ENCODE results near the gene NT5C2. TPM values are rescaled to one million over a fixed set of nuclear protein-coding genes. Genes with fewer than 3 reads are reported as not detected.

The NT5C2 gene
- total and polyA plus RNA-seq, 2 of the 8 experiments (the other 6 are each of a cell fraction or from before 2014, with no cell fraction given): 35.2 to 106 TPM

- FAIRE-seq (no peak), DNase-seq (ENCODE audit: low read depth in 1 of 2, low spot score in 2 of 2) (no peak)
- peaks cover 0 to 5% (median 0%) of the 10 kb centered on the region in 4 experiments; a peak in 1 of 7 replicates for H3K4me1 ChIP-seq (replicated peaks in 1 of 4; ENCODE audit: control insufficient read depth in 3 of 4, insufficient read depth in 4 of 4, low read length in 3 of 4)
- no peaks in the 10 kb centered on the region for H3K79me1 ChIP-seq (ENCODE audit: low read depth, low read length)
- H3K4ac ChIP-seq (replicated peaks; ENCODE audit: insufficient read length, low read depth, low read length): no peak overlapping the region
- 86% methylated on average over 4 of the region's 4 CpGs; no CpG with 5 or more reads in 1 of the 2 experiments for WGBS, 2 experiments (ENCODE audit: extremely low coverage in 1 of 2, insufficient coverage in 1 of 2, insufficient read length in 1 of 2, insufficient replicate concordance in 2 of 2, low coverage in 1 of 2, low lambda C conversion rate in 2 of 2, missing lambda C conversion rate in 1 of 2)
- H2BK12ac ChIP-seq (ENCODE audit: low read depth, low read length): no peak overlapping the region
- H3K27ac ChIP-seq (ENCODE audit: low read depth, low read length): no peak overlapping the region
- no peaks in the 10 kb centered on the region for H3K23me2 ChIP-seq (ENCODE audit: low read depth, low read length)
- no peak overlapping the region for H2BK5ac ChIP-seq (ENCODE audit: low read depth, low read length)
- H3K4me2 ChIP-seq (ENCODE audit: insufficient read depth in 1 of 2, low read depth in 2 of 2, low read length in 2 of 2): no peak overlapping the region
- H3K14ac ChIP-seq (ENCODE audit: insufficient read length): no peak overlapping the region
- no peak overlapping the region for H3K9ac ChIP-seq (replicated peaks in 1 of 4; ENCODE audit: extremely low read depth in 1 of 4, low read depth in 3 of 4, low read length in 3 of 4)
- H2AK5ac ChIP-seq (ENCODE audit: low read depth, low read length): no peak overlapping the region
- H3K4me3 ChIP-seq (ENCODE audit: extremely low read depth in 1 of 4, insufficient read depth in 2 of 4, low read depth in 3 of 4, low read length in 4 of 4): no peak overlapping the region
- no peaks in the 10 kb centered on the region for H3K9me3 ChIP-seq (ENCODE audit: insufficient read depth in 2 of 2, low read depth in 1 of 2, low read length in 1 of 2)
- ChIA-PET POLR2A (ENCODE audit: partially characterized antibody) (no interaction called here), CTCF (ENCODE audit: partially characterized antibody) (interaction anchor here (0.6 to 3.1 kb wide), 4 partner anchors 14 to 132 kb away, joined by 3 to 14 read pairs (median 7); no protein-coding TSS in a partner anchor)
- no peak overlapping the region for H2BK120ac ChIP-seq (replicated peaks; ENCODE audit: low read depth, low read length)
- no peak overlapping the region for H3K18ac ChIP-seq (ENCODE audit: extremely low read depth, low read length)
- H4K20me1 ChIP-seq (replicated peaks in 1 of 2; ENCODE audit: control insufficient read depth in 1 of 2, insufficient read depth in 2 of 2, low read length in 2 of 2): no peaks in the 10 kb centered on the region
- no peak overlapping the region for H2AFZ ChIP-seq (ENCODE audit: low read length)
- no peak overlapping the region for H4K8ac ChIP-seq (ENCODE audit: extremely low read depth, insufficient read depth, low read length)
- no peak overlapping the region for H2BK20ac ChIP-seq (ENCODE audit: low read length)
- no peak overlapping the region for H2BK15ac ChIP-seq (ENCODE audit: low read length)
- no peak overlapping the region for H4K91ac ChIP-seq (replicated peaks; ENCODE audit: insufficient read length, low read length)
- H3K79me2 ChIP-seq (ENCODE audit: control insufficient read depth in 1 of 2, insufficient read depth in 2 of 2, low read length in 2 of 2): no peaks in the 10 kb centered on the region
- no peak overlapping the region for H3K56ac ChIP-seq (replicated peaks; ENCODE audit: insufficient read length, low read depth, low read length)
- no peaks in the 10 kb centered on the region for H3K36me3 ChIP-seq (ENCODE audit: control insufficient read depth in 2 of 4, insufficient read depth in 4 of 4, low read length in 3 of 4)
- no peaks in the 10 kb centered on the region for H3K27me3 ChIP-seq (replicated peaks in 1 of 4; ENCODE audit: control insufficient read depth in 3 of 4, extremely low read depth in 1 of 4, insufficient read depth in 3 of 4, low read length in 3 of 4)
- no peak overlapping the region for H3K23ac ChIP-seq (ENCODE audit: insufficient read length)
- no peak overlapping the region for H4K5ac ChIP-seq (ENCODE audit: insufficient read length, low read depth, low read length)
- TF ChIP-seq RXRA (IDR thresholded peaks at IDR 0.05; ENCODE audit: insufficient read depth, low read depth, low read length): no peak
Observed at GRCh38 chr10:103111918-103112877, 80.9 kb downstream of the NT5C2 start.
